GM23338 (cell line): ENCODE results near the gene AMBRA1. TPM values are rescaled to one million over a fixed set of nuclear protein-coding genes. Genes with fewer than 3 reads are reported as not detected.

Experiments
- EZH2phosphoT487 ChIP-seq: fragments of 200-600 bp; sonication (generic); IDR thresholded peaks from one replicate; pipeline ENCODE4 v1.8.1; 2018; ENCODE audit warnings: antibody characterized with exemption; ENCODE audit not compliant: unreplicated experiment
- STAT1 ChIP-seq: IDR thresholded peaks from one replicate; pipeline ENCODE4 v1.6.1; 2016; ENCODE audit warnings: antibody characterized with exemption; ENCODE audit not compliant: unreplicated experiment
- microRNA-seq: library from miRNA; unstranded; fragments of <30 nt; microRNA quantifications from one replicate; pipeline ENCODE4, GENCODE V29; 2017
- polyA plus RNA-seq: library from polyadenylated mRNA; unstranded; fragments of >200 nt; fragmentation: Nextera tagmentation; extraction: Ambion mirVana; gene quantifications from 2 replicates; pipeline ENCODE4 v1.2.1, GENCODE V29; 2016
- small RNA-seq: library from RNA; depleted of rRNA; stranded (forward); fragments of <200 nt; gene quantifications from one replicate; pipeline ENCODE3, GENCODE V24; 2014; ENCODE audit warnings: low replicate concordance
- total RNA-seq: library from RNA; depleted of rRNA; stranded (reverse); fragments of >200 nt; shearing (Covaris generic); gene quantifications from 2 replicates; pipeline ENCODE4 v1.2.3, GENCODE V29; 2014; rRNA removed

AMBRA1 gene
- total and polyA plus RNA-seq, 2 experiments from 2014 or later: 8.3 to 34.8 TPM

- TF ChIP-seq STAT1 (no peak), EZH2phosphoT487 (no peak)
Observed at GRCh38 chr11:46346886-46347636, 246.8 kb downstream of the AMBRA1 start, which contains the start of gene DGKZ (continued).

Small RNA genes within 50 kb of the gene (microRNA-seq; reads per million reads assigned to microRNA genes)
- not detected for gene MIR3160-1
- not detected for gene MIR3160-2
- gene MIR4688: not detected

Small RNA genes within 50 kb of the gene (small RNA-seq; reads per million reads assigned to genes)
- gene MIR3160-1 (not detected), gene MIR4688 (0.10 reads per million)

Other genes starting within 250 kb of the AMBRA1 start
- gene DGKZ, start 246.6 kb downstream of the AMBRA1 start, total RNA-seq: 148 and 170 TPM in 2 replicates
- 45.1 and 45.7 TPM in 2 replicates for gene DGKZ, start 246.6 kb downstream of the AMBRA1 start, polyA plus RNA-seq
- gene MDK, start 212.4 kb downstream of the AMBRA1 start, total RNA-seq: 388 and 438 TPM in 2 replicates
- gene MDK, start 212.4 kb downstream of the AMBRA1 start, polyA plus RNA-seq: 451 and 477 TPM in 2 replicates
- 0.93 and 0.97 TPM in 2 replicates for gene CHRM4, start 202.2 kb downstream of the AMBRA1 start, total RNA-seq
- gene CHRM4, start 202.2 kb downstream of the AMBRA1 start, polyA plus RNA-seq: not detected in 2 replicates
- 4.9 and 6.5 TPM in 2 replicates for gene HARBI1, start 23.2 kb upstream of the AMBRA1 start, total RNA-seq
- 4.2 TPM in 2 replicates for gene HARBI1, start 23.2 kb upstream of the AMBRA1 start, polyA plus RNA-seq
- gene ATG13, start 23.5 kb upstream of the AMBRA1 start, total RNA-seq: 71.1 and 71.4 TPM in 2 replicates
- 32.3 and 32.9 TPM in 2 replicates for gene ATG13, start 23.5 kb upstream of the AMBRA1 start, polyA plus RNA-seq
- 30.4 and 38.1 TPM in 2 replicates for gene ARHGAP1, start 106.6 kb upstream of the AMBRA1 start, total RNA-seq
- 23.4 and 23.5 TPM in 2 replicates for gene ARHGAP1, start 106.6 kb upstream of the AMBRA1 start, polyA plus RNA-seq
- 17.2 and 25.6 TPM in 2 replicates for gene ZNF408, start 107.0 kb upstream of the AMBRA1 start, total RNA-seq
- gene ZNF408, start 107.0 kb upstream of the AMBRA1 start, polyA plus RNA-seq: 6.1 and 7.8 TPM in 2 replicates
- 0.21 TPM in 1 of 2 replicates, not detected in the other for gene F2, start 125.2 kb upstream of the AMBRA1 start, total RNA-seq
- 0.31 TPM in 1 of 2 replicates, not detected in the other for gene F2, start 125.2 kb upstream of the AMBRA1 start, polyA plus RNA-seq